HepG2 (cell line): Measurements from ENCODE around the gene TTN. TPM values are rescaled to one million over a fixed set of nuclear protein-coding genes. Genes with fewer than 3 reads are reported as not detected.

ENCODE experiments used
- ATAC-seq: fragments of 200-7000 bp; cut with Tn5 transposase; 3 replicates; pipeline ENCODE4 v1.9.1; 2020; ENCODE audit warnings: mild to moderate bottlenecking, moderate library complexity
- BruUV-seq: library from RNA; stranded (reverse); fragments of 400-500 nt; replicated peaks from 2 replicates; lab custom pipeline; 2021; lab: Mats Ljungman, UMichigan
- CTCF ChIA-PET: fragments of 300-600 bp; formaldehyde crosslinking; extraction: SDS; loops from one replicate; lab custom pipeline; 2021; ENCODE audit warnings: low total read pairs, inconsistent platforms, low intra/inter-chr PET ratio; lab: Yijun Ruan, JAX
- POLR2A ChIA-PET: fragments of 350-600 bp; sonication (Branson Sonifier 250); formaldehyde crosslinking; loops from one replicate; lab custom pipeline; 2020; ENCODE audit warnings: antibody characterized with exemption, inconsistent platforms; lab: Yijun Ruan, JAX
- DNase-seq: peaks from one replicate; pipeline ENCODE4 v3.0.0-alpha.2; 2015; ENCODE audit warnings: low spot score
- FAIRE-seq: peaks from 3 replicates; lab custom pipeline; 2011; peaks lifted over from hg19 to GRCh38; lab: Jason Lieb, UNC
- H2AFZ ChIP-seq: one replicate; pipeline ENCODE4 v1.6.1; 2011; ENCODE audit warnings: low read length, inconsistent platforms
- H3K27ac ChIP-seq: fragments of 300-600 bp; 3 replicates; pipeline ENCODE4 v1.8.0; 2011; ENCODE audit warnings: mixed run types, mild to moderate bottlenecking, mixed read lengths, low read length, inconsistent platforms; ENCODE audit not compliant: insufficient read depth; ENCODE audit errors: extremely low read length
- H3K27me3 ChIP-seq, 2 experiments: fragments of 200-600 bp in 1 of 2; 2 replicates in 1 of 2; 3 replicates in 1 of 2; pipeline versions ENCODE4 v1.6.0 to v1.8.0; 2011; ENCODE audit warnings: low read length in 2 of 2, mild to moderate bottlenecking in 2 of 2, moderate library complexity in 2 of 2, inconsistent platforms in 1 of 2; ENCODE audit not compliant: insufficient read depth in 2 of 2, control insufficient read depth in 1 of 2
- H3K36me3 ChIP-seq, 2 experiments: fragments of 200-600 bp in 1 of 2; replicated peaks in 1 of 2; 2 replicates in 1 of 2; 3 replicates in 1 of 2; pipeline versions ENCODE4 v1.5.1 to v1.8.0; 2011; ENCODE audit warnings: low read length in 2 of 2, inconsistent platforms in 1 of 2; ENCODE audit not compliant: insufficient read depth in 2 of 2, control insufficient read depth in 1 of 2
- H3K4me1 ChIP-seq: 2 replicates; pipeline ENCODE4 v1.5.1; 2012; ENCODE audit warnings: low read length, inconsistent platforms; ENCODE audit not compliant: insufficient read depth
- H3K4me2 ChIP-seq: 2 replicates; pipeline ENCODE4 v1.6.0; 2011; ENCODE audit warnings: low read depth, low read length, inconsistent platforms
- H3K4me3 ChIP-seq, 3 experiments: fragments of 200-600 bp in 1 of 3; sonication (generic), shearing (Covaris generic) in 1 of 3; replicated peaks in 1 of 3; 2 replicates each; pipeline ENCODE4 v1.5.1; 2011 to 2016; ENCODE audit warnings: low read length in 3 of 3, inconsistent platforms in 2 of 3, low read depth in 2 of 3, mild to moderate bottlenecking in 2 of 3, control low read depth in 1 of 3, mixed read lengths in 1 of 3; ENCODE audit not compliant: insufficient read depth in 1 of 3
- H3K79me2 ChIP-seq: one replicate; pipeline ENCODE4 v1.6.1; 2011; ENCODE audit warnings: low read length, inconsistent platforms; ENCODE audit not compliant: insufficient read depth
- H3K9ac ChIP-seq: 2 replicates; pipeline ENCODE4 v1.6.0; 2011; ENCODE audit warnings: mild to moderate bottlenecking, low read depth, low read length, inconsistent platforms; ENCODE audit not compliant: insufficient read depth
- H3K9me3 ChIP-seq: 2 replicates; pipeline ENCODE4 v1.5.1; 2012; ENCODE audit warnings: mild to moderate bottlenecking, low read length
- H4K20me1 ChIP-seq: 2 replicates; pipeline ENCODE4 v1.6.0; 2011; ENCODE audit warnings: inconsistent platforms, mild to moderate bottlenecking, low read length, moderate library complexity; ENCODE audit not compliant: insufficient read depth
- CHD2 ChIP-seq: IDR thresholded peaks from 2 replicates; pipeline ENCODE4 v1.6.1; 2011; ENCODE audit warnings: low read depth, low read length, improper control_type of control experiment
- EED ChIP-seq: sonication (generic); formaldehyde crosslinking; IDR thresholded peaks from 2 replicates; pipeline ENCODE4 v1.5.0; 2020; ENCODE audit warnings: mild to moderate bottlenecking, missing genetic modification reagents
- HDAC6 ChIP-seq: fragments of 200-600 bp; sonication (generic); IDR thresholded peaks from 2 replicates; pipeline ENCODE4 v1.7.0; 2017; ENCODE audit warnings: mild to moderate bottlenecking, antibody characterized with exemption, low read length, low read depth
- KAT7 ChIP-seq: IDR thresholded peaks from 2 replicates; pipeline ENCODE4 v1.6.1; 2018; ENCODE audit warnings: borderline replicate concordance, missing compliant biosample characterization
- MTERF4 ChIP-seq: sonication (generic); formaldehyde crosslinking; IDR thresholded peaks from 2 replicates; pipeline ENCODE4 v1.8.0; 2023; ENCODE audit warnings: mild to moderate bottlenecking, missing genetic modification reagents
- TRIM24 ChIP-seq: sonication (generic); formaldehyde crosslinking; IDR thresholded peaks from 2 replicates; pipeline ENCODE4 v1.8.0; 2022; ENCODE audit warnings: mild to moderate bottlenecking, missing genetic modification reagents
- ZBTB21 ChIP-seq: sonication (generic); formaldehyde crosslinking; IDR thresholded peaks from 2 replicates; pipeline ENCODE4 v1.4.0; 2020; ENCODE audit warnings: missing genetic modification reagents
- ZNF234 ChIP-seq: sonication (generic); formaldehyde crosslinking; conservative IDR thresholded peaks from 2 replicates; pipeline ENCODE4 v1.5.1; 2020; ENCODE audit warnings: mild to moderate bottlenecking, missing genetic modification reagents
- ZNF558 ChIP-seq: sonication (generic); formaldehyde crosslinking; IDR thresholded peaks from 2 replicates; pipeline ENCODE4 v1.9.0; 2022; ENCODE audit warnings: mild to moderate bottlenecking, missing genetic modification reagents, borderline replicate concordance
- ZNF703 ChIP-seq: sonication (generic); formaldehyde crosslinking; IDR thresholded peaks from 2 replicates; pipeline ENCODE4 v1.5.1; 2020; ENCODE audit warnings: missing genetic modification reagents, mild to moderate bottlenecking, moderate library complexity, borderline replicate concordance
- WGBS: methylation state at CpG from one replicate; pipeline ENCODE4 v1.1.6; 2017; ENCODE audit warnings: low lambda C conversion rate; 5-methylcytosine and 5-hydroxymethylcytosine counted together
- in situ Hi-C: cut with HindIII; loops from 2 replicates; pipeline ENCODE4 v1.10.0; 2017; ENCODE audit warnings: low pct_unique_long_range_greater_than_20kb; ENCODE audit not compliant: extremely low pct_ligation_motif_present
- intact Hi-C: fragments of 100-400 bp; cut with micrococcal nuclease; formaldehyde crosslinking; loops from one replicate; pipeline ENCODE4 v1.10.0; 2022; ENCODE audit not compliant: unreplicated experiment
- polyA plus RNA-seq, 8 experiments: library from polyadenylated mRNA; depleted of rRNA in 3 of 8; stranded (reverse) in 7 of 8; unstranded in 1 of 8; fragments of >200 nt; fragmentation: Illumina TruSeq in 4 of 8; extraction: Trizol in 4 of 8; gene quantifications; 2 replicates each; pipeline versions ENCODE4 v1.2.1 to v1.2.3, GENCODE V29; 2011 to 2016; ENCODE audit warnings: low read depth in 4 of 8, missing spikeins in 1 of 8, mixed read lengths in 1 of 8; ENCODE audit not compliant: insufficient read depth in 1 of 8
- total RNA-seq, 5 experiments: library from RNA; depleted of rRNA; stranded (reverse); fragments of >200 nt; fragmentation: Illumina TruSeq; extraction: Trizol; gene quantifications; 2 replicates each; pipeline ENCODE4 v1.2.3, GENCODE V29; 2016; ENCODE audit warnings: low read depth in 1 of 5
- TF ChIP-seq, protein P1 (sequence below): sonication (generic); formaldehyde crosslinking; IDR thresholded peaks from 2 replicates; pipeline ENCODE4 v1.4.0; 2020; ENCODE audit warnings: missing genetic modification reagents
- TF ChIP-seq, protein P2 (sequence below): sonication (generic); formaldehyde crosslinking; IDR thresholded peaks from 2 replicates; pipeline ENCODE4 v1.4.0; 2020; ENCODE audit warnings: missing genetic modification reagents, borderline replicate concordance

TTN gene
- total and polyA plus RNA-seq, 2 of the 13 experiments (the other 11 are each of a cell fraction or from before 2014, with no cell fraction given) = under 0.01 TPM

DNA sequence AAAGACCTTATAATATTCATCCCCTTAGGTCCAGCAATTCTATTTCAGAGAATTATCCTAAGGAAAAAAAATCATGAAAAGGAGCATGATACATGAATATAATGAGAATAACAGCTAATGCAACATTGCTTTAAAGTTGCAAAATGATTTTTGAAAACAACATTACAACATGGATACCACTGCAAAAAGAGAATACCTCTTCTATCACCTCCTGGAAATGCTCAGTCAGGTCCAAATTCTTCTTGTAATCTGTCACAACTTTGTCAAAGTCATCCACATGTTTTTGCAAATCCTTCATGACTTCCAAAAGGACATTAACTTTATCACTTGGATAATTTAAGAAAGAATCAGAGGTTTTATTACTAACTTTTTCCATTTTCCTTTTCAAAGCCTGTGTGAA, 47.9 kb upstream of the TTN start:
- ATAC-seq (no peak), FAIRE-seq (no peak), DNase-seq (no peak)
- in situ Hi-C loops = no loop called here
- H4K20me1 ChIP-seq = no peaks in the 10 kb centered on the region
- intact Hi-C loops = no loop called here
- TF ChIP-seq, protein P1, sequence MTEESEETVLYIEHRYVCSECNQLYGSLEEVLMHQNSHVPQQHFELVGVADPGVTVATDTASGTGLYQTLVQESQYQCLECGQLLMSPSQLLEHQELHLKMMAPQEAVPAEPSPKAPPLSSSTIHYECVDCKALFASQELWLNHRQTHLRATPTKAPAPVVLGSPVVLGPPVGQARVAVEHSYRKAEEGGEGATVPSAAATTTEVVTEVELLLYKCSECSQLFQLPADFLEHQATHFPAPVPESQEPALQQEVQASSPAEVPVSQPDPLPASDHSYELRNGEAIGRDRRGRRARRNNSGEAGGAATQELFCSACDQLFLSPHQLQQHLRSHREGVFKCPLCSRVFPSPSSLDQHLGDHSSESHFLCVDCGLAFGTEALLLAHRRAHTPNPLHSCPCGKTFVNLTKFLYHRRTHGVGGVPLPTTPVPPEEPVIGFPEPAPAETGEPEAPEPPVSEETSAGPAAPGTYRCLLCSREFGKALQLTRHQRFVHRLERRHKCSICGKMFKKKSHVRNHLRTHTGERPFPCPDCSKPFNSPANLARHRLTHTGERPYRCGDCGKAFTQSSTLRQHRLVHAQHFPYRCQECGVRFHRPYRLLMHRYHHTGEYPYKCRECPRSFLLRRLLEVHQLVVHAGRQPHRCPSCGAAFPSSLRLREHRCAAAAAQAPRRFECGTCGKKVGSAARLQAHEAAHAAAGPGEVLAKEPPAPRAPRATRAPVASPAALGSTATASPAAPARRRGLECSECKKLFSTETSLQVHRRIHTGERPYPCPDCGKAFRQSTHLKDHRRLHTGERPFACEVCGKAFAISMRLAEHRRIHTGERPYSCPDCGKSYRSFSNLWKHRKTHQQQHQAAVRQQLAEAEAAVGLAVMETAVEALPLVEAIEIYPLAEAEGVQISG (CRISPR knock-in tag) = no peak
- TF ChIP-seq ZNF558 (CRISPR knock-in tag) (no peak), CHD2 (no peak), ZNF703 (CRISPR knock-in tag) (no peak)
- H3K4me2 ChIP-seq = no peak overlapping the region
- H3K79me2 ChIP-seq = no peaks in the 10 kb centered on the region
- CTCF ChIA-PET = no interaction called here
- POLR2A ChIA-PET = no interaction called here
- no peak overlapping the region for H2AFZ ChIP-seq
- H3K27ac ChIP-seq = no peak overlapping the region
- H3K27me3 ChIP-seq = no peaks in the 10 kb centered on the region
- no peaks in the 10 kb centered on the region for H3K4me1 ChIP-seq
- BruUV-seq = no TSS peak
- no peaks in the 10 kb centered on the region for H3K36me3 ChIP-seq
- no peak overlapping the region for H3K4me3 ChIP-seq
- H3K9ac ChIP-seq = no peak overlapping the region
- no peaks in the 10 kb centered on the region for H3K9me3 ChIP-seq

DNA sequence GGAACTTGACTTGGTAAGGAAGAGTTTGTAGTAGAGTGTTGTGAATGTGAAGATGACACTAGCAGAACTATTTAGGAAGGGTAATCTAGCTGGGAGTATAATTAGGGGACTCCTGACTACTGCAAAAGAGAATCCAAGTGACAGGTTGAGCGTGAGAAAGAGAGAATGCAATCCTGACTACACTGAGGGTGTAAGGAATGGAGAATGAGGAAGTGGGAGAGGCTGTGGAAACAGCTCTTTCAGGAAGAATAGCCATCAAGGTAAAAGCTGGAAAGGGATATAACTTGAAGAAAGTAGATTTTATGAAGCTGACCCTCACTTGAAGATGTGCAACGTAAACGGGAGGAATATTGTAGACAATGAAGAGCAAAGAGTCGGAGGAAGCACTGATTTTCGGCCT, 41.1 kb upstream of the TTN start:
- H2AFZ ChIP-seq = no peak overlapping the region
- FAIRE-seq (no peak), ATAC-seq (no peak), DNase-seq (no peak)
- ChIA-PET POLR2A (no interaction called here), CTCF (no interaction called here)
- H3K27me3 ChIP-seq = no peaks in the 10 kb centered on the region
- no peaks in the 10 kb centered on the region for H3K79me2 ChIP-seq
- H3K4me3 ChIP-seq = no peak overlapping the region
- no TSS peak for BruUV-seq
- H4K20me1 ChIP-seq = no peaks in the 10 kb centered on the region
- no peak overlapping the region for H3K4me2 ChIP-seq
- in situ Hi-C loops (no loop called here), intact Hi-C loops (no loop called here)
- H3K27ac ChIP-seq = no peak overlapping the region
- no peak overlapping the region for H3K9ac ChIP-seq
- no peaks in the 10 kb centered on the region for H3K36me3 ChIP-seq
- H3K4me1 ChIP-seq = no peaks in the 10 kb centered on the region
- no peaks in the 10 kb centered on the region for H3K9me3 ChIP-seq
- WGBS = 3% methylated on average over 5 of the region's 5 CpGs
- TF ChIP-seq ZBTB21 (CRISPR knock-in tag) (no peak), EED (no peak), ZNF234 (CRISPR knock-in tag) (no peak), MTERF4 (CRISPR knock-in tag) (no peak), HDAC6 (no peak), TRIM24 (CRISPR knock-in tag) (no peak), KAT7 (no peak)
- TF ChIP-seq, protein P2, sequence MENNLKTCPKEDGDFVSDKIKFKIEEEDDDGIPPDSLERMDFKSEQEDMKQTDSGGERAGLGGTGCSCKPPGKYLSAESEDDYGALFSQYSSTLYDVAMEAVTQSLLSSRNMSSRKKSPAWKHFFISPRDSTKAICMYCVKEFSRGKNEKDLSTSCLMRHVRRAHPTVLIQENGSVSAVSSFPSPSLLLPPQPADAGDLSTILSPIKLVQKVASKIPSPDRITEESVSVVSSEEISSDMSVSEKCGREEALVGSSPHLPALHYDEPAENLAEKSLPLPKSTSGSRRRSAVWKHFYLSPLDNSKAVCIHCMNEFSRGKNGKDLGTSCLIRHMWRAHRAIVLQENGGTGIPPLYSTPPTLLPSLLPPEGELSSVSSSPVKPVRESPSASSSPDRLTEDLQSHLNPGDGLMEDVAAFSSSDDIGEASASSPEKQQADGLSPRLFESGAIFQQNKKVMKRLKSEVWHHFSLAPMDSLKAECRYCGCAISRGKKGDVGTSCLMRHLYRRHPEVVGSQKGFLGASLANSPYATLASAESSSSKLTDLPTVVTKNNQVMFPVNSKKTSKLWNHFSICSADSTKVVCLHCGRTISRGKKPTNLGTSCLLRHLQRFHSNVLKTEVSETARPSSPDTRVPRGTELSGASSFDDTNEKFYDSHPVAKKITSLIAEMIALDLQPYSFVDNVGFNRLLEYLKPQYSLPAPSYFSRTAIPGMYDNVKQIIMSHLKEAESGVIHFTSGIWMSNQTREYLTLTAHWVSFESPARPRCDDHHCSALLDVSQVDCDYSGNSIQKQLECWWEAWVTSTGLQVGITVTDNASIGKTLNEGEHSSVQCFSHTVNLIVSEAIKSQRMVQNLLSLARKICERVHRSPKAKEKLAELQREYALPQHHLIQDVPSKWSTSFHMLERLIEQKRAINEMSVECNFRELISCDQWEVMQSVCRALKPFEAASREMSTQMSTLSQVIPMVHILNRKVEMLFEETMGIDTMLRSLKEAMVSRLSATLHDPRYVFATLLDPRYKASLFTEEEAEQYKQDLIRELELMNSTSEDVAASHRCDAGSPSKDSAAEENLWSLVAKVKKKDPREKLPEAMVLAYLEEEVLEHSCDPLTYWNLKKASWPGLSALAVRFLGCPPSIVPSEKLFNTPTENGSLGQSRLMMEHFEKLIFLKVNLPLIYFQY (CRISPR knock-in tag) = no peak
